K562 (cell line): ENCODE results near the gene HLCS. TPM values are rescaled to one million over a fixed set of nuclear protein-coding genes. Genes with fewer than 3 reads are reported as not detected.

ENCODE experiments used
- ATAC-seq: fragments of 200-7000 bp; cut with Tn5 transposase; 3 replicates; pipeline ENCODE4 v1.9.1; 2020; ENCODE audit warnings: moderate library complexity
- BruUV-seq: library from RNA; stranded (reverse); fragments of 400-500 nt; replicated peaks from 2 replicates; lab custom pipeline; 2021; lab: Mats Ljungman, UMichigan
- CTCF ChIA-PET: fragments of 300-600 bp; formaldehyde crosslinking; extraction: SDS; loops from one replicate; lab custom pipeline; 2021; ENCODE audit warnings: low intra/inter-chr PET ratio; lab: Yijun Ruan, JAX
- POLR2A ChIA-PET: fragments of 300-600, 350-650 bp; sonication (Branson Sonifier 250); formaldehyde crosslinking; extraction: SDS; loops from one replicate; lab custom pipeline; 2021; ENCODE audit warnings: antibody characterized with exemption, inconsistent platforms; lab: Yijun Ruan, JAX
- DNase-seq, 4 experiments: peaks; one replicate each; pipeline versions ENCODE4 v3.0.0 to v3.0.0-alpha.2; 2011 to 2018; ENCODE audit warnings: low spot score in 3 of 4, mixed read lengths in 3 of 4; ENCODE audit errors: extremely low read depth in 1 of 4
- FAIRE-seq: peaks from 2 replicates; lab custom pipeline; 2011; peaks lifted over from hg19 to GRCh38; lab: Jason Lieb, UNC
- H2AFZ ChIP-seq: 2 replicates; pipeline ENCODE4 v1.6.0; 2011; ENCODE audit warnings: low read depth, low read length, control low read depth, inconsistent platforms
- H3K27ac ChIP-seq: fragments of 200-600 bp; 3 replicates; pipeline ENCODE4 v1.8.0; 2011; ENCODE audit warnings: low read depth, mild to moderate bottlenecking, control low read depth, inconsistent platforms, low read length, moderate library complexity, mixed read lengths; ENCODE audit errors: extremely low read depth
- H3K27me3 ChIP-seq, 2 experiments: fragments of 300-600 bp in 1 of 2; 2 replicates in 1 of 2; 3 replicates in 1 of 2; pipeline versions ENCODE4 v1.6.0 to v1.8.0; 2011; ENCODE audit warnings: inconsistent platforms in 2 of 2, low read length in 2 of 2, mild to moderate bottlenecking in 1 of 2, mixed read lengths in 1 of 2, moderate library complexity in 1 of 2; ENCODE audit not compliant: control insufficient read depth in 2 of 2, insufficient read depth in 2 of 2
- H3K36me3 ChIP-seq: fragments of 300-600 bp; 3 replicates; pipeline ENCODE4 v1.8.0; 2011; ENCODE audit warnings: mild to moderate bottlenecking, low read length, inconsistent platforms; ENCODE audit not compliant: control insufficient read depth, insufficient read depth
- H3K4me1 ChIP-seq, 2 experiments: fragments of 200-600 bp in 1 of 2; replicated peaks in 1 of 2; 2 replicates in 1 of 2; 3 replicates in 1 of 2; pipeline versions ENCODE4 v1.5.1 to v1.8.0; 2011; ENCODE audit warnings: inconsistent platforms in 2 of 2, low read length in 2 of 2, mild to moderate bottlenecking in 1 of 2, mixed read lengths in 1 of 2, moderate library complexity in 1 of 2; ENCODE audit not compliant: control insufficient read depth in 2 of 2, insufficient read depth in 2 of 2
- H3K4me2 ChIP-seq: 2 replicates; pipeline ENCODE4 v1.6.1; 2011; ENCODE audit warnings: low read length, control low read depth, inconsistent platforms, mixed read lengths; ENCODE audit not compliant: insufficient read depth
- H3K4me3 ChIP-seq: fragments of 200-600 bp; sonication (generic), shearing (Covaris generic); 2 replicates; pipeline ENCODE4 v1.5.1; 2016; ENCODE audit warnings: control low read depth, inconsistent platforms
- H3K79me2 ChIP-seq: fragments of 200-600 bp; 3 replicates; pipeline ENCODE4 v1.8.0; 2011; ENCODE audit warnings: low read length, inconsistent platforms; ENCODE audit not compliant: control insufficient read depth, insufficient read depth
- H3K9ac ChIP-seq, 2 experiments: 2 replicates each; pipeline versions ENCODE4 v1.6.0 to v1.6.1; 2011; ENCODE audit warnings: low read depth in 2 of 2, low read length in 2 of 2, control low read depth in 1 of 2, inconsistent platforms in 1 of 2, mild to moderate bottlenecking in 1 of 2, mixed read lengths in 1 of 2; ENCODE audit not compliant: insufficient read depth in 1 of 2
- H3K9me1 ChIP-seq: one replicate; pipeline ENCODE4 v1.6.0; 2011; ENCODE audit warnings: inconsistent platforms, mild to moderate bottlenecking, low read length, moderate library complexity; ENCODE audit not compliant: control insufficient read depth, insufficient read depth
- H3K9me3 ChIP-seq: replicated peaks from 2 replicates; pipeline ENCODE4 v1.5.1; 2011; ENCODE audit warnings: low read depth, low read length, inconsistent platforms; ENCODE audit not compliant: control insufficient read depth, insufficient read depth
- H4K20me1 ChIP-seq: replicated peaks from 2 replicates; pipeline ENCODE4 v1.6.1; 2011; ENCODE audit warnings: low read length, inconsistent platforms, mixed read lengths; ENCODE audit not compliant: control insufficient read depth, insufficient read depth
- BCLAF1 ChIP-seq, 2 experiments: fragments of 450-650 bp in 1 of 2; IDR thresholded peaks; 2 replicates each; pipeline ENCODE4 v1.6.1; 2011 to 2017; ENCODE audit warnings: low read depth in 2 of 2, antibody characterized with exemption in 1 of 2, borderline replicate concordance in 1 of 2, low read length in 1 of 2, mild to moderate bottlenecking in 1 of 2, mixed read lengths in 1 of 2; ENCODE audit not compliant: control insufficient read depth in 1 of 2
- BCOR ChIP-seq: fragments of 450-650 bp; IDR thresholded peaks from 2 replicates; pipeline ENCODE4 v1.6.1; 2016
- CLOCK ChIP-seq: fragments of 250-450 bp; sonication (Bioruptor Pico); IDR thresholded peaks from 2 replicates; pipeline ENCODE4 v1.4.0; 2020; ENCODE audit warnings: mild to moderate bottlenecking, moderate library complexity, borderline replicate concordance
- ETS2 ChIP-seq: IDR thresholded peaks from 2 replicates; pipeline ENCODE4 v1.6.1; 2016; ENCODE audit warnings: borderline replicate concordance, missing genetic modification characterization, mild to moderate bottlenecking, moderate library complexity, missing compliant biosample characterization; ENCODE audit not compliant: poor library complexity, severe bottlenecking
- FOXM1 ChIP-seq, 2 experiments: fragments of 450-650 bp in 1 of 2; sonication (generic) in 1 of 2; formaldehyde crosslinking in 1 of 2; IDR thresholded peaks; 2 replicates each; pipeline versions ENCODE4 v1.6.1 to v1.9.0; 2017 to 2022; ENCODE audit warnings: low read depth in 2 of 2, mild to moderate bottlenecking in 2 of 2, missing genetic modification reagents in 1 of 2, moderate library complexity in 1 of 2
- GMEB1 ChIP-seq: fragments of 250-450 bp; sonication (Bioruptor Pico); IDR thresholded peaks from 2 replicates; pipeline ENCODE4 v1.4.0; 2020; ENCODE audit warnings: mild to moderate bottlenecking
- MAFG ChIP-seq: fragments of 450-650 bp; conservative IDR thresholded peaks from 2 replicates; pipeline ENCODE4 v1.6.1; 2016; ENCODE audit warnings: missing genetic modification characterization, missing compliant biosample characterization
- MBD1 ChIP-seq: fragments of 250-450 bp; sonication (Bioruptor Pico); IDR thresholded peaks from 2 replicates; pipeline ENCODE4 v1.8.0; 2022; ENCODE audit warnings: inconsistent platforms
- SMAD1 ChIP-seq: fragments of 150-350 bp; IDR thresholded peaks from 2 replicates; pipeline ENCODE4 v1.6.1; 2014; ENCODE audit warnings: low read length, low read depth; ENCODE audit not compliant: partially characterized antibody
- ZC3H8 ChIP-seq: fragments of 450-650 bp; IDR thresholded peaks from 2 replicates; pipeline ENCODE4 v1.6.1; 2017
- ZNF77 ChIP-seq: fragments of 250-450 bp; sonication (Bioruptor Pico); IDR thresholded peaks from 2 replicates; pipeline ENCODE4 v1.5.0; 2020
- WGBS: fragments of 100-300 bp; shearing (Covaris generic); methylation state at CpG from one replicate; pipeline ENCODE4 v1.1.6; 2016; ENCODE audit warnings: low coverage, mixed read lengths; ENCODE audit not compliant: insufficient coverage; ENCODE audit errors: missing lambda C conversion rate; 5-methylcytosine and 5-hydroxymethylcytosine counted together
- in situ Hi-C: fragments of 300-500 bp; cut with MboI; formaldehyde crosslinking; loops from 4 replicates; pipeline ENCODE4 v1.15.0; 2018; ENCODE audit warnings: inconsistent platforms, mixed read lengths
- intact Hi-C: fragments of 100-400 bp; cut with micrococcal nuclease; formaldehyde crosslinking; loops from 2 replicates; pipeline ENCODE4 v1.14.2; 2022
- polyA plus RNA-seq, 8 experiments: library from polyadenylated mRNA; depleted of rRNA in 4 of 8; stranded (reverse) in 5 of 8; unstranded in 3 of 8; fragments of >200 nt; fragmentation: Nextera tagmentation in 2 of 8; fragmentation: Illumina TruSeq in 1 of 8; extraction: Ambion mirVana in 2 of 8; extraction: Trizol in 1 of 8; gene quantifications; 2 replicates each; pipeline versions ENCODE4 v1.2.1 to v1.2.3, GENCODE V29; 2011 to 2014; ENCODE audit warnings: inconsistent platforms in 1 of 8, missing spikeins in 1 of 8
- total RNA-seq, 7 experiments: library from RNA; depleted of rRNA in 6 of 7; stranded (reverse); fragments of >200 nt in 6 of 7; fragmentation: Illumina TruSeq in 2 of 7; extraction: Trizol in 2 of 7; gene quantifications; 2 replicates each; pipeline versions ENCODE4 v1.2.1 to v1.2.3, GENCODE V29; 2011 to 2021; ENCODE audit warnings: low replicate concordance in 1 of 7

The HLCS gene
- total and polyA plus RNA-seq, 9 of the 15 experiments (the other 6 are each of a cell fraction or from before 2014, with no cell fraction given): 3.0 to 21.5 (median 17.1) TPM

GRCh38 chr21:36892201-36892600, 74.3 kb downstream of the HLCS start:
- in situ Hi-C loops (no loop called here), intact Hi-C loops (no loop called here)
- Histone ChIP-seq H3K27me3 (no peaks in the 10 kb centered on the region), H3K4me3 (no peak overlapping the region), H3K9me1 (peaks cover 3% of the 10 kb centered on the region), H3K79me2 (no peaks in the 10 kb centered on the region), H3K4me1 (peaks cover 0 to 4% of the 10 kb centered on the region in 2 experiments; a peak in 2 of 5 replicates), H3K4me2 (no peak overlapping the region), H2AFZ (no peak overlapping the region), H3K9ac (no peak overlapping the region), H3K36me3 (peaks cover 20% of the 10 kb centered on the region; the same call in 2 of the 3 replicates), H4K20me1 (no peaks in the 10 kb centered on the region), H3K9me3 (no peaks in the 10 kb centered on the region), H3K27ac (no peak overlapping the region)
- 81% methylated on average over 11 of the region's 11 CpGs for WGBS
- ChIA-PET POLR2A (interaction anchor here (1.3 to 1.4 kb wide), 2 partner anchors 11 to 22 kb away, joined by 3 read pairs; no protein-coding TSS in a partner anchor), CTCF (no interaction called here)
- no peak for ATAC-seq
- no peak for DNase-seq
- no TSS peak for BruUV-seq
- no peak for FAIRE-seq
- TF ChIP-seq SMAD1 (no peak), MAFG (tag) (no peak), FOXM1 (IDR thresholded peaks at IDR 0.05; ENCODE audit: low read depth) (no peak), FOXM1 (CRISPR knock-in tag; IDR thresholded peaks at IDR 0.05; ENCODE audit: low read depth) (no peak), MBD1 (CRISPR knock-in tag) (no peak), ETS2 (tag) (no peak), BCOR (no peak), ZC3H8 (no peak), ZNF77 (CRISPR knock-in tag) (no peak), BCLAF1 (IDR thresholded peaks at IDR 0.05; ENCODE audit: borderline replicate concordance in 1 of 2, control insufficient read depth in 1 of 2, low read depth in 2 of 2, low read length in 1 of 2) (no peak), GMEB1 (CRISPR knock-in tag) (no peak), CLOCK (no peak)
